ENCODE data around the gene MYH14. TPM values are rescaled to one million over a fixed set of nuclear protein-coding genes. Genes with fewer than 3 reads are reported as not detected.

Gene MYH14
- total RNA-seq, 4 donors from 2014 or later, result 103 to 174 (median 141) TPM

- no peaks in the 10 kb centered on the region for H3K9me3 ChIP-seq
- H3K36me3 ChIP-seq, result peaks cover 0 to 68% of the 10 kb centered on the region in 2 donors
- H3K4me1 ChIP-seq, result no peaks in the 10 kb centered on the region
- in situ Hi-C loops (cut with MboI; ENCODE audit: low sequenced_read_pairs in 4 of 4) (loop anchor here in 3 of 4 donors (25.0 kb wide), 1 partner anchor 97 kb away; the partner anchor contains the start of gene IZUMO2 (in 3 of the 3)), intact Hi-C loops (cut with DNase I; ENCODE audit: low total_unique reads) (loop anchor here (5.0 kb wide), 1 partner anchor 97 kb away; the partner anchor contains the start of gene IZUMO2)
- H3K4me3 ChIP-seq, result no peak overlapping the region
- H3K27ac ChIP-seq, result no peak overlapping the region
- DNase-seq, result no peak
- TF ChIP-seq POLR2A (IDR thresholded peaks at IDR 0.05), result no peak
- TF ChIP-seq CTCF (IDR thresholded peaks at IDR 0.05 in 4 of 5, conservative IDR thresholded peaks at IDR 0.05 in 1 of 5), result peak; percentile 55 to 84 (median 78)
- ATAC-seq, result no peak
- no peaks in the 10 kb centered on the region for H3K27me3 ChIP-seq
Observed at GRCh38 chr19:50258918-50259372, 55.5 kb downstream of the MYH14 start.

- no peak for TF ChIP-seq CTCF (IDR thresholded peaks at IDR 0.05 in 4 of 5, conservative IDR thresholded peaks at IDR 0.05 in 1 of 5)
- no peak for TF ChIP-seq POLR2A (IDR thresholded peaks at IDR 0.05)
- Histone ChIP-seq H3K4me3 (no peak overlapping the region), H3K9me3 (no peaks in the 10 kb centered on the region), H3K4me1 (no peaks in the 10 kb centered on the region), H3K27me3 (no peaks in the 10 kb centered on the region), H3K36me3 (peaks cover 0 to 72% of the 10 kb centered on the region in 2 donors), H3K27ac (no peak overlapping the region)
- in situ Hi-C loops (cut with MboI; ENCODE audit: low sequenced_read_pairs in 4 of 4), result loop anchor here in 3 of 4 donors (25.0 kb wide), 1 partner anchor 99 kb away; the partner anchor contains the start of gene IZUMO2 (in 3 of the 3)
- no peak for ATAC-seq
- no peak for DNase-seq
- intact Hi-C loops (cut with DNase I; ENCODE audit: low total_unique reads), result no loop called here
Observed at GRCh38 chr19:50261446-50261970, 58.1 kb downstream of the MYH14 start.

- no peak for ATAC-seq
- Histone ChIP-seq H3K27ac (no peak overlapping the region), H3K4me3 (no peak overlapping the region), H3K27me3 (no peaks in the 10 kb centered on the region), H3K9me3 (no peaks in the 10 kb centered on the region), H3K4me1 (no peaks in the 10 kb centered on the region), H3K36me3 (peaks cover 0 to 64% of the 10 kb centered on the region in 2 donors)
- in situ Hi-C loops (cut with MboI; ENCODE audit: low sequenced_read_pairs in 4 of 4) (loop anchor here in 3 of 4 donors (25.0 kb wide), 1 partner anchor 101 kb away; the partner anchor contains the start of gene IZUMO2 (in 3 of the 3)), intact Hi-C loops (cut with DNase I; ENCODE audit: low total_unique reads) (no loop called here)
- no peak for TF ChIP-seq POLR2A (IDR thresholded peaks at IDR 0.05)
- no peak for TF ChIP-seq CTCF (IDR thresholded peaks at IDR 0.05 in 4 of 5, conservative IDR thresholded peaks at IDR 0.05 in 1 of 5)
- DNase-seq, result no peak
Observed at GRCh38 chr19:50263176-50263575, 59.8 kb downstream of the MYH14 start.

GRCh38 chr19:50264483-50265186 is 61.2 kb downstream of the MYH14 start:
- TF ChIP-seq CTCF (IDR thresholded peaks at IDR 0.05 in 4 of 5, conservative IDR thresholded peaks at IDR 0.05 in 1 of 5), result no peak
- no peak for TF ChIP-seq POLR2A (IDR thresholded peaks at IDR 0.05)
- in situ Hi-C loops (cut with MboI; ENCODE audit: low sequenced_read_pairs in 4 of 4) (loop anchor here in 3 of 4 donors (25.0 kb wide), 1 partner anchor 102 kb away; the partner anchor contains the start of gene IZUMO2 (in 3 of the 3)), intact Hi-C loops (cut with DNase I; ENCODE audit: low total_unique reads) (no loop called here)
- Histone ChIP-seq H3K36me3 (peaks cover 0 to 65% of the 10 kb centered on the region in 2 donors), H3K4me1 (no peaks in the 10 kb centered on the region), H3K27ac (no peak overlapping the region), H3K4me3 (no peak overlapping the region), H3K27me3 (no peaks in the 10 kb centered on the region), H3K9me3 (no peaks in the 10 kb centered on the region)
- ATAC-seq (peak in 1 of 2 donors; percentile 64), DNase-seq (no peak)
